C4-2B (cell line): ENCODE measurements around the gene KCNQ5.
"Not testable (repeated sequence)": the region's sequence is repeated elsewhere in the genome, so short reads cannot be mapped to it uniquely, and the experiment has no call there.

ENCODE experiments used
- H3K27ac ChIP-seq: fragments of 450-650 bp; 2 replicates; pipeline ENCODE4 v1.5.1; 2017
- CTCF ChIP-seq: fragments of 450-650 bp; conservative IDR thresholded peaks from 2 replicates; pipeline ENCODE4 v1.5.1; 2017; ENCODE audit warnings: mild to moderate bottlenecking
- ZFX ChIP-seq: fragments of 450-650 bp; IDR thresholded peaks from 2 replicates; pipeline ENCODE4 v1.6.1; 2017

KCNQ5 gene

GRCh38 chr6:73182021-73182607 lies 560.2 kb downstream of the KCNQ5 start:
- no peak overlapping the region for H3K27ac ChIP-seq
- TF ChIP-seq ZFX (no peak), CTCF (no peak)

GRCh38 chr6:73193302-73193701 lies 571.4 kb downstream of the KCNQ5 start:
- not testable (repeated sequence) for H3K27ac ChIP-seq

GRCh38 chr6:73194744-73195143 lies 572.9 kb downstream of the KCNQ5 start:
- H3K27ac ChIP-seq = no peak overlapping the region
- TF ChIP-seq CTCF (no peak), ZFX (no peak)

- TF ChIP-seq ZFX = no peak
- TF ChIP-seq CTCF = no peak
- H3K27ac ChIP-seq = no peak overlapping the region
Observed at GRCh38 chr6:73200247-73200646, 578.4 kb downstream of the KCNQ5 start.

GRCh38 chr6:73200735-73201134 lies 578.9 kb downstream of the KCNQ5 start:
- H3K27ac ChIP-seq = no peak overlapping the region
- no peak for TF ChIP-seq CTCF
- no peak for TF ChIP-seq ZFX

GRCh38 chr6:73203098-73203497 lies 581.2 kb downstream of the KCNQ5 start:
- no peak for TF ChIP-seq CTCF
- no peak for TF ChIP-seq ZFX
- no peak overlapping the region for H3K27ac ChIP-seq

GRCh38 chr6:73204252-73204651 lies 582.4 kb downstream of the KCNQ5 start:
- no peak for TF ChIP-seq CTCF
- TF ChIP-seq ZFX = no peak
- no peak overlapping the region for H3K27ac ChIP-seq

GRCh38 chr6:73207221-73207837 lies 585.5 kb downstream of the KCNQ5 start:
- no peak overlapping the region for H3K27ac ChIP-seq
- TF ChIP-seq ZFX (no peak), CTCF (no peak)
